Muscle of back (tissue), 11 donors: ENCODE data around the gene SLC33A1. TPM values are rescaled to one million over a fixed set of nuclear protein-coding genes. Genes with fewer than 3 reads are reported as not detected.
"Not testable (repeated sequence)": the region's sequence is repeated elsewhere in the genome, so short reads cannot be mapped to it uniquely, and the experiment has no call there.

Source experiments
- DNase-seq, 3 donors: peaks; one replicate each; pipeline versions ENCODE4 v3.0.0 to v3.0.0-alpha.2; 2013
- polyA plus RNA-seq, 10 donors: library from polyadenylated mRNA; unstranded; fragments of 120-200 nt; gene quantifications; one replicate each; pipeline ENCODE4 v1.2.1, GENCODE V29; 2013; ENCODE audit not compliant: insufficient read length in 10 of 10

The SLC33A1 gene
- polyA plus RNA-seq, 10 donors: 12.1 to 20.9 (median 16.4) TPM

DNA sequence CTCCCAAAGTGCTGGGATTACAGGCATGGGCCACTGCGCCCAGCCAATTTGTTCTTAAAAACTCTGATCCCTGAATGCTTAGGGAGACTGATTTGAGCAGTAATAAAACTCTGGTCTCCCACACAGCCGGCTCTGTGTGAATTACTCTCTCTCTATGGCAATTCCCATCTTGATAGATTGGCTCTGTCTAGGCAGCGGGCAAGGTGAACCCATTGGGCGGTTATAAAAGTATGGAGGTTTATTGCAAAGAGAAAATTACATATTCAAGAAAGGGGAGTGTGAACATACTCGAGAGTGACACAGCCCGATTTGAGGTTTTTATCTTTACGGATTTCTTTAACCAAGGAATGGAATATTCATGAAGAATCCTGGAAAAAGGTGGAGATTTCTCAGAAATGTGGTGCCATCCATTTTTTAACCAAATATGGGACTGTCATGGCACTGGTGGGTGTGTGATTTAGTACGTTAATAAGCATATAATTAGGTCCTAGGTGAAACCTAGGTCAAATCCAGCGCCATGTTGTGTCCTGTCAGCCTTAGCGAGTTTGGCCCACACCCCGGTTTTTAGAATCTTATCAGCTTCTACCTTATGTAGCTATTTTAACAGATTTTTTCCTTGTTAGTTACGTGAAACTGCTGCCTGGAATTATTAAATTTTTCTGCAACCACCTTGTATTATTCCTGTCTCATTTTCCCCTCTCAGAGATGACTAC, 9.0 kb upstream of the SLC33A1 start:
- no peak for DNase-seq

DNA sequence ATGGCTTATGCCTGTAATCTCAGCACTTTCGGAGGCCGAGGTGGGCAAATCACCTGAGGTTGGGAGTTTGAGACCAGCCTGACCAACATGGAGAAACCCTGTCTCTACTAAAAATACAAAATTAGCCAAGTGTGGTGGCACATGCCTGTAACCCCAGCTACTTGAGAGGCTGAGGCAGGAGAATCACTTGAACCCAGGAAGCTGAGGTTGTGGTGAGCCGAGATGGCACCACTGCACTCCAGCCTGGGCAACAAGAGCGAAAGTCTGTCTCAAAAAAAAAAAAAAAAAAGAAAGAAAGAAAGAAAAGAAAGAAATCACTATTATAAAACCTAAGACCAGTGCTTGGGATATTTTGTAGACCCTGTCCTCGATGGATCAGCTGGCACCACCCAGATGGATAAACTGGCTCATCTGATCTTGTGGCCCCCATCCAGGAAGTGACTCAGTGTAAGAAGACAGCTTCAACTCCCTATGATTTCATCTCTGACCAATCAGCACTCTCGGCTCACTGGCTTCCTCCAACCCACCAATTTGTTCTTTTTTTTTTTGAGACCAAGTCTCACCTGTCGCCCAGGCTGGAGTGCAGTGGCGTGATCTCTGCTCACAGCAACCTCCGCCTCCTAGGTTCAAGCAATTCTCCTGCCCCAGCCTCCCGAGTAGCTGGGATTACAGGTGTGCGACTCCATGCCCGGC, 8.2 kb upstream of the SLC33A1 start:
- peak in 1 of 3 donors; percentile 30 for DNase-seq

DNA sequence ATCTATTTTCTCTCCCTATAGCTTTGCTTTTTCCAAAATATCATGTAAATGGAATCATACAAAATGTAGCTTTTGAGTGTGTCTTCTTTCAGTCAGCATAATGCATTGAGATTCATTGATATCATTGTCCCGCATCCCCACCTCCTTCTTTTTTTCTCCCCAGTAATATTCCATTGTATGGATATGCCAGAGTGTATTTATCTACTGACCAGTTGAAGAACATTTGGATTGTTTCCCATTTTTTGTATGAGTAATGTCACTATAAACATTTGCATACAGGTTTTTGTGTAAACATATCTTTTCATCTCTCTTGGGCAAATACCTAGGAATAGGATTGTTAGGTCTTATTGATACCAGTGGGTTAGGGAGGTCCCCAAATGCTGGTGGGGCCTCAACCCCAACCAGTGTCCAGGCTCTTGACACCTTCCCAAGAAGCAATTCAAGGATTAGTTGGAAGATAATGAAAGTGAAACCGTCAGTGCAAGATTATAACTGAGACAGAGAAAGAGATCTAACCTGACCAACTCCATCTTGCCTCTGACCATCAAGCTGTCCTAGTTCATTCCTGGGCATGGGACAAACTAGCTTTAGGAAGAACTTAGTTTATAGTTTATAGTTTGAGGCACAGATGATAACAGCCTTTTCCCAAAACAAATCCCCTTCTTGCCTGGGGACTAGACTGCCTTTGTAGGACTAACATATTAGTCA, 7.4 kb upstream of the SLC33A1 start:
- no peak for DNase-seq

DNA sequence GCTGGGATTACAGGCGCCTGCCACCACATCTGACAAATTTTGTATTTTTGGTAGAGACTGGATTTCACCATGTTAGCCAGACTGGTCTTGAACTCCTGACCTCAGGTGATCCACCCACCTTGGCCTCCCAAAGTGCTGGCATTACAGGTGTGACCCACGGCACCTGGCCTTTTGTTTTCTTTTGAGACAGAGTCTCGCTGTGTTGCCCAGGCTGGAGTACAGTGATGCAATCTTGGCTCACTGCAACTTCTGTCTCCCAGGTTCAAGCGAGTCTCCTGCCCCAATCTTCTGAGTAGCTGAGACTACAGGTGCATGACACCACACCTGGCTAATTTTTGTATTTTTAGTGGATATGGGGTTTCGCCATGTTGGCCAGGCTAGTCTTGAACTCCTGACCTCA, 6.2 kb upstream of the SLC33A1 start:
- not testable (repeated sequence) for DNase-seq

DNA sequence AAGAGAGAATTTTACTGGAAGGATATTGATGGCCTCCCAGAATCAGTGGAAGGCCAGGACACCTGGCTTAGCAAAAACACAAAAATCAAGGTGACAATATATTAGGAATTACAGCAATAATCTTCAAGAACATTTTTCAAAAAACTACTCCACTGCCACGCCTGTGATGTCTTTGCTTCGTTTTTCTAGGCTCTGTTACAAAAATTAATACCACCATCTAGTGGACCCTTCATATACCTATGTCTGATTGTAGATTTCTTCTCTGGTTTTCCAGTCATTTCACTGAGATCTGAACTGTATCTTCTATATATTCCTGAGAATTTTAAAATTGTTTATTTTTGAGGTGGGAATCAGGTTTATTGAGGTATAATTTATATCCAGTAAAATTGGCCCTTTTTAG, 5.6 kb upstream of the SLC33A1 start:
- peak in 2 of 3 donors; percentile 13 to 52 for DNase-seq

DNA sequence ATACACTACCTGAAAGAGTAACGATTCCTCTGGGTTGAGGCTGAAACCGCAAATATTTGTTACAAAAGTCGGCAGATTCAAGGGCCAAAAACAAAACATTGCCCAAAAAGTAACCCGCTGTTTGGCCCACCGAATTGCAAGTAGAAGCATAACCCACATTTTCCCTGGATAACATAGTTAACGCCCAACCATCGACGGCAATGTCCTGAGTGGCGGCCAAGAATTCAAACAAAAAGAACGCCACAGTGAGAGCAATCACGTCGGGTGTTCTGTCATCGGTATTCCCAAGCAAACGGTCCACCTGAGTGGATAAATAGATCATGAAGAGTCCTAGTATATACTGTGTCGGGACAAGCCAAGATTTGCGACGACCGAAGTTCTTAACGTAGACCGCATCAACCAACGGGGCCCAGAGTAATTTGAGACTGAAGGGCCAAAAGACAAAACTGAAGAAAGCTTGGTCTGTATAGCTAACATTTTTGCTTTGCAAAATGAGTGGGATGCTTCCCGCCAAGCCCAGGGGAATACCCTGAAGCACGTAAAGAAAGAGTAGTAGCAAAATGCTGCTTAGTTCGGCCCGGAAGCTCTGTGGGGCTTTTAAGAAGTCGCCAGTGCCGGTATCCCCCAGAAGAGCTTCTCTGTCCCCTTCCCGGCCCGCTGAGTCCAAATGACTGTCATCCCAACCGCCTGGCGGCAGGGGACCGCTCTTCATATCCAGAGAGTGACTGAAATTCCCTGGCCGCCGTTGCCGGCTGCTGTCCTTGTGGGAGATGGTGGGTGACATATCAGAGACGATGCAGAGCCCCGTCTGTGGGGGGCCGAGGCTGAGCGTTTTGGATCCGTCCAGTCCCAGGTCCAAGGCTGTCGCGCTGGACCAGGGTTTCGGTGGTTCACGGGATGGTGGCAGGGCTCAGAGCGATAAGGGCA, 750 bp downstream of the SLC33A1 start:
- DNase-seq: peak in 2 of 3 donors; percentile 16 to 44

DNA sequence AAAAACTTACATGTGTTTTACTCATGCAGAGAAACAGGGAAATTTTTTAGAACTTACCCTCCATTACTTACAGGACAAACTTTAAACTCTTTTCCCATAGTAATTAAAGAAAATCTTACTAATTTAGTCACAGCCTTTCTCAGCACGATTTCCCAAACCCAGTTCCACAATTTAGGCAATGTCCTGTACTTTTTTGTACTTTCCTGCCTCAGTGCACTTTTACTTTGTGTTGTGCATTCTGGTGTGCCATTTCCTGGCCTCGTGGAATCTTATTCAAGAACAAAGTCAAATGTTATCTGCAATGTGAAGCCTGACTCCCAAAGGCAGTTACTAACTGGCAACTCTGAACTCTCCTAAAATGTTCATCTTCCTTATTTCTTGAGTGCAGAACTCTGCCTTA, 1.9 kb downstream of the SLC33A1 start:
- no peak for DNase-seq

DNA sequence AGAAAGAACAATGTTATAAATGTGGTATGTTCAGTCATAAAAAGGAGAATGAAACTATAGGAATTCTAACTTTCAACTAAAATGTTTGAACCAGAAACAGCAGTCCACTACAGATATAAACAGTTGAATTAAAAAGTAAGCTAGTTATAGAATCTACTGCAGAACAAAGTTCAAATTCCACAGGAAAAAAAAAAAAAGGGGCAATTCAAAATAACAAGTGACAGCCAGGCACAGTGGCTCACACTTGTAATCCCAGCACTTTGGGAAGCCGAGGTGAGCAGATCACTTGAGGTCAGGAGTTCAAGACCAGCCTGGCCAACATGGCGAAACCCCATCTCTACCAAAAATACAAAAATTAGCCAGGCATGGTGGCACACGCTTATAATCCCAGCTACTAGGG, 4.8 kb downstream of the SLC33A1 start:
- not testable (repeated sequence) for DNase-seq

DNA sequence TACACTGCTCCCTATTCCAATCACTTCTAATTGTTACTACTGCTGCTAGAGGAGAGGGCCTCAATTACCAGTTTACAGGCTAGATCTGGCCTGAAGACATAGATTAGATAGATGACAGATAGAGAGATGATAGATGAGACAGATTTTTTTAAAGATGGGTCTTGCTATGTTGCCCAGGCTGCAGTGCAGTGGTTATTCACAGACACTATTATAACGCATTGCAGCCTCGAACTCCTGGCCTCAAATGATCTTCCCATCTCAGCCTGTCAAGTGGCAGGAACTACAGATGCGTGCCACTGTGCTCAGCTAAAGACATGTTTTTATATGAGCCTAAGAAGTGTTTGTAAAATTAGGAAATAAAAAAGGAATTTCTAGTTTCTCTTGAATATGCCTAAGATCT, 6.2 kb downstream of the SLC33A1 start:
- no peak for DNase-seq

DNA sequence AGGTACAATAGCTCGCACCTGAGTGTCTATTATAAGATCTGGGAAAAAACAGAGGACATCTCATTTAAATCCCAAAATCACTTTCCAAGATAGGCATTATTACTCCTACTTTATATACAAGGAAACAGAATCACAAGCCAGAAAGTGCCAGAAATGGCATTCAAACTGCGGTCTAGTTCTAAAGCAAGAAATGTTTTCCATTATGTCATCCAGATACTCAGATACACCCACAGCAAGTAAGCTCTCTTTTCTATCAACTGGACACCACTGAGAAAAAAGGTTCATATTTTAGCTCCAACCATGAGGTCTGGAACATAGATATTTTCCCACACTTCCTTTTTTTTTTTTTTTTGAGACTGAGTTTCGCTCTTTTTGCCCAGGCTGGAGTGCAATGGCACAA, 8.1 kb downstream of the SLC33A1 start:
- no peak for DNase-seq

DNA sequence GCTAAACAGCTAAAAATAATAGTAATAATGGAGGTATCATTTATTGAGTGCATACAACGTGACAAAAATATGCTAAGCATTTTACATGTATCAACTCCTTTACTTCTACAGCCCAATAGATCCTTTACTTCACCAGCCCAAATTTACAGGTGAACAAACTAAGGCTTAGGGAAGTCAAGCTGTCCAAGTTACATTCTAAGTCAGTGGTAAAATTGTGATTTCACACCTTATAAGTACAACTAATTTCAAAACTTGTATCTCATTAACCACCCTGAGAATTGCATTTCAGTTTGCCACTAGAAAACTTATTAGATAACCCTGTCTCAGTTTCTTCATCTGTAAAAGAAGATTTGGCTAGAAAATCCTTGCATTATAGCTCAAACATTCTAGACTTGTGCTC, 10.7 kb downstream of the SLC33A1 start:
- DNase-seq: no peak

DNA sequence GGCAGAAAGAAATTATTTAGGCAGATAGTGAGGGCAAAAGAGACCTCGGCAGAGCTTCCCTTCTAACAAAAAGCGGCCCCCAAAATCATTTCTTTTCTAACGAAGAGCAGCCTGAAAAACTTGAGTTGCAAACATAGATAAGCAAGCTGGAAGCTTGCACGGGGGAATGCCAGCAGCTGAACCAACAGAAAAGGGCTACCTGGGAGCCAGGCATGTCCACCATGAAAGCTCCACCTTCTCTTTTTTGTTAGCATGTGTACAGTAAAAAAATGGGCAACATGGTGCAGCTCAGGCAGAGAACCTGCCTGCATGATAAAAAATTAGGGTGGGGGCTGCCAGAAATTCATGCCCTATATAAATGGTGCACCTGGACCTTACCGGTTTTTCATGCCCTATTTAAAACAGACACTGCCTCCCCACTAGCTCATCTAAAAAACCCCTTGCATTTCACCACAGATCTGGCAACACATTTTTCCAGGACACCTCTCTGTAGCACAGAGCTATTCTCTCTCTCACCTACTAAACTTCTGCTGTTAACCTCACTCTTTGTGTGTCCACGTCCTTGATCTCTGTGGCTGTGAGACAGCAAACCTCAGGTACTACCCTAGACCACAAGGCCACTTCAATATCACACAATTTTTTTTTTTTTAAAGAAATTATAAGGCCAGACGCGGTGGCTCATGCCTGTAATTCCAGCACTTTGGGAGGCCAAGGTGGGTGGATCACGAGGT, 18.7 kb downstream of the SLC33A1 start:
- no peak for DNase-seq

DNA sequence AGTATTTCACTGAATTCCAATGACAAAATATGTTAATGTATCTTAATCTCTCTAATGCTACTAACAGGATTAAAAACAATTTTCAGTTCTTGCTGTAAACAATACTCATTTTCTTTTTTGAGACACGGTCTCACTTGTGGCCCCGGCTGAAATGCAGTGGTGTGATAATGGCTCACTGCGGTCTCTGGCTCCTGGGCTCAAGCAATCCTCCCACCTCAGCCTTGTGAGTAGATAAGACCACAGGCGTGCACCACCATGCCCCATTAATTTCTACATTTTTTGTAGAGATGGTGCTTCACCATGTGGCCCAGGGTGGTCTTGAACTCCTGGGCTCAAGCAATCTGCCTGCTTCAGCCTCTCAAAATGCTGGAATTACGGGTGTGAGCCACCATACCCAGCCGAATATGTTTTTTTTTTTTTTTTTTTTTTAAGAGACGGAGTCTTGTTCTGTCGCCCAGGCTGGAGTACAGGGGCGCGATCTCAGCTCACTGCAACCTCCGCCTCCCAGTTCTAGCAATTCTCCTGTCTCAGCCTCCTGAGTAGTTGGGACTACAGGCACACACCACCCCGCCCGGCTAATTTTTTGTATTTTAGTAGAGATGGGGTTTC, 25.6 kb downstream of the SLC33A1 start:
- not testable (repeated sequence) for DNase-seq

DNA sequence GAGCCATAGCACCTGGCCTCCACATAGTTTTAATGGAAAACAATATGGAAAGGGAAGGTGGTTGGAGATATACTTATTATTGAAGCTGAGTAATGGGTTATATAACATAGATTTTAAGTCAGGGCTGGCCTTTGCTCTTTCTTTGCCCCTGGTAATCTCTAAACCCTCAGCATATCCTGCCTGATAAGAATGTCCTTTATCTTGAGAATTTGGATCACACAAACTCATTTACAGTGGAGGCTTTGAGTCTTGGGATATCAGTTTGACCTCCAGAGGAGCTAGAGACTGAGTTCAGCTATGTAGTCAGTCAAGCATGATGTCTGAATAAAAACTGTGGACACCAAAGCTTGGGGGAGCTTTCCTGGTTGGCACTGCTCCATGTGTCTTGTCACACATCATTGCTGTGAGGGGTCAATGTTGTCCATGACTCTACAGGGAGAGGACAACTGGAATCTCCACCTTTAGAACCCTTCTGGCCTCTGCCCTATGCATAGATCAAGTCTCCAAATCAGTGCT, 39.1 kb downstream of the SLC33A1 start:
- no peak for DNase-seq

DNA sequence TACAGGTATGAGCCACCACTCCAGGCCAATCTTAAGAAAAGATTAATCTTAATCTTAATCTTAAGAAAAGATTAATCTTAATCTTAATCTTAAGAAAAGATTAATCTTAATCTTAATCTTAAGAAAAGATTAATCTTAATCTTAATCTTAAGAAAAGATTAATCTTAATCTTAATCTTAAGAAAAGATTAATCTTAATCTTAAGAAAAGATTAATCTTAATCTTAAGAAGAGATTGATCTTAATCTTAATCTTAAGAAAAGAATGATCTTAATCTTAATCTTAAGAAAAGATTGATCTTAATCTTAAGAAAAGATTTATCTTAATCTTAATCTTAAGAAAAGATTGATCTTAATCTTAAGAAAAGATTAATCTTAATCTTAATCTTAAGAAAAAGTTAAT, 41.0 kb downstream of the SLC33A1 start:
- DNase-seq: not testable (repeated sequence)

DNA sequence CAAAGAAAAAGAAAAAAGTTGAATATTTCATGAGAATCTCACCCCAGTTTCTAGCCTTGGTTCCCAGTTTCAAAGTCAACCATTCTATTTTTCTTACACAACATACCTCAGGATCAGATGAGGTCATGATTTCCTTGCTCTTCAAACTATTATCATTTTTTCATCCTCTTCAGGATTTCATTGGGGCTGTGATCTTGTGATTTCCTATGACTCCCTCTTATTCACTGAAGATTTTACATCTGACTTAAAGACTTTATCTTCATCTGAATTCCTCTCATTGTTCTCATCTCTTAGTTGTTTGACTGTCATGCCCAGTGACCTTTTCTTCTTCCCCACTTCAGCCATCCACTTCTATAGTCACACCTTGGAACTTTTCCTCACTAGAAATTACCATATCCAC, 45.0 kb downstream of the SLC33A1 start:
- no peak for DNase-seq

DNA sequence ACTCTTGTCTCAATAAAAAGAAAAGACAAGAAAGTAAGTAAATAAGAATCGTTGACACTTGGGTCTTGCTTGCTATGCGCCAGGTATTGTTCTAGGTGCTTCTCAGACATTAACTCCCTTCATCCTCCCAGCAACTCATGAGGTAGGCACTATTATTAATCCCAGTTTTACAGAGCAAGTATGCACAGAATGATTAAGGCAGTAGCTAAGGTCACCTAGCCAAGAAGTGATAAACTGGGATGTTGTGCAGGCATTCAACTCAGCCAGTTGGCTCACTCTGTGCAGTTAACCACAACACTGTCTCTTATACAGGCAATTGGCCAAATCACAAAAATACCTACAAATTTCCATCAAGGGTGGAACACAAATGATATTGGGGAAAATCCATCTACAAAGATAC, 46.4 kb downstream of the SLC33A1 start:
- no peak for DNase-seq

DNA sequence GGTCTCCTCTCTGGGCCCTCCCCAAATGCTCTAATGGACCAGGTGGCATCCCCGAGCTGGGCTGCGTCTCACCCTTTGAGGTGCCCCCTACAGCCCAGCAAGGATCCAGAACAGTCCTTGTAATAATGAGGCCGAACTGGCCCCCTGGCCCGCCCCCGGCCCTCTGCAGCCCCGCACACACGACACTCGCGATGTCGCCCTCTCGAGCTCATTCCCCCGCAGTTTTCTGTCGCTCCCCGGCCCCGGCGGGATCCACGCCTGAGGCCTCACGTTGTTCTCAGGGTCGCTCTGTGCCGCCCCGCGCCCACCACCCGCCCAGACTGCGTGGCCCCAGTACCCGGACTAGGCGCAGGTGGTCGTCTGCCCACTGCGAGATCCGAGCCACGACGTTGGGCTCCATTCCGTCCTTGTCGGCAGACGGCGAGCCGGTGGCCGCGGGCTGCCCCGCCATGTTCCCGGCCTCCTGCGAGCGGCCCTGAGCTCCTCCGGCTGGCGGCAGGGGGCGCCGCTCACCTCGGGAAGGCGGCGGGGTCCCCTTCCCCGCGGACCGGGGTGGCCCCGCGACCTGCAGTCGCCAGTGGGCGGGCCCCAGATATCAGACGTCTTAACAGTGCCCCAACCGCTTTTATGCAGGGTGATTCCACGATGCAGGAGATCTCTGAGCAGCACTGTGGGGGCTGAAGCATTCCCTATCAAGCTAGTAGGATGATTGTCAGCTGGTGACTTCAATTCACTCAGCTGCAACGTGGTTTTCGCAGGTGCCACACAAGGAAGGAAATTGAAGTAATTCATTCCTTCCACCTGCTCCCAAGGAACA, 48.2 kb downstream of the SLC33A1 start, which contains the start of gene C3orf33:
C3orf33 (minus strand) TSS at position 477 of the 817 bp plus-strand sequence; CDS start at position 451, 26 bp downstream.
- peak; percentile 51 to 92 (median 73) for DNase-seq

DNA sequence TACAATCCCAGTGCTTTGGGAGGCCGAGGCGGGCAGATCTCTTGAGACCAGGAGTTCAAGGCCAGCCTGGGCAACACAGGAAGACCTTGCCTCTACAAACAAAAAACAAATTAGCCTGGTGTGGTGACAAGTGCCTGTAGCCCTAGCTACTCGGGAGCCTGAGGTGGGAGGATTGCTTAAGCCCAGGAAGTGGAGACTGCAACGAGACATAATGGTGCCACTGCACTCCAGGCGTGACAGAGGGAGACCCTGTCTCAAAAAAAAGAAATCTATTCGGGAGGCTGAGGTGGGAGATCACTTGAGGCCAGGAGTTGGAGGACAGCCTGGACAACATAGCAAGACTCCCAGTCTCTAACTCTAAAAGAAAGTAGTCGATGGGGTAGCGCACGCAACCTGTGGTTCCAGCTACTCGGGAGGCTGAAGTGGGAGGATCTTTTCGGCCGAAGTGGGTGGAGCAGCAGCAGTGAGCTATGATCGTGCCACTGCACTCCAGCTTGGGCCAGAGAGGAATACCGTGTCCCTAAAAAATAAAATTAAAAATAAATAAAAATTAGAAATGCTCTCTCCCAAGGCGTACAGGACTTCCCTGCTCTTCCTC, 48.9 kb downstream of the SLC33A1 start:
- peak in 1 of 3 donors; percentile 6 for DNase-seq
